ENCODE data around the gene NOP53. TPM values are rescaled to one million over a fixed set of nuclear protein-coding genes. Genes with fewer than 3 reads are reported as not detected.
"Not testable (repeated sequence)": the region's sequence is repeated elsewhere in the genome, so short reads cannot be mapped to it uniquely, and the experiment has no call there.

NOP53 gene
- total RNA-seq, 5 donors from 2014 or later (not counting 1 experiment from before 2014, with no cell fraction given): 832 to 1,046 (median 935) TPM

- whole genome bisulfite sequencing (ENCODE audit: insufficient coverage): 91% methylated on average over 8 of the region's 9 CpGs
- H3K27ac ChIP-seq (ENCODE audit: low read length): no peak overlapping the region
Observed at GRCh38 chr19:47781590-47782262, 36.4 kb downstream of the NOP53 start.

GRCh38 chr19:47786566-47786965 lies 41.2 kb downstream of the NOP53 start:
- CTCF ChIA-PET: no interaction called here
- ATAC-seq (replicated peaks in 1 of 4) (no peak), DNase-seq (no peak)
- 95% methylated on average over 4 of the region's 7 CpGs for WGBS (ENCODE audit: insufficient coverage)
- Histone ChIP-seq H3K9me3 (no peaks in the 10 kb centered on the region), H3K36me3 (ENCODE audit: control insufficient read depth in 2 of 2, extremely low read depth in 1 of 2, insufficient read depth in 1 of 2, low read length in 1 of 2) (peaks cover 9 to 20% of the 10 kb centered on the region in 2 donors), H3K4me3 (ENCODE audit: control insufficient read depth in 1 of 2, extremely low read depth in 1 of 2, low read length in 1 of 2) (no peak overlapping the region), H3K27me3 (replicated peaks in 1 of 2; ENCODE audit: control insufficient read depth in 2 of 2, extremely low read depth in 1 of 2, insufficient read depth in 2 of 2, low read length in 1 of 2) (peaks cover 0 to 9% of the 10 kb centered on the region in 2 experiments), H3K27ac (ENCODE audit: low read length) (no peak overlapping the region), H3K4me1 (ENCODE audit: control insufficient read depth in 1 of 2, extremely low read depth in 1 of 2, insufficient read depth in 2 of 2, low read length in 2 of 2) (peaks cover 0 to 7% of the 10 kb centered on the region in 2 experiments)
- H3K4me3 Mint-ChIP-seq: no peak overlapping the region
- H3K27me3 Mint-ChIP-seq: peaks cover 0 to 3% of the 10 kb centered on the region in 2 donors
- no peaks in the 10 kb centered on the region for H3K9me3 Mint-ChIP-seq
- POLR2A ChIA-PET: interaction anchor here in 1 of 2 donors (0.6 kb wide), 2 partner anchors 190 to 1495 kb away, joined by 3 to 7 read pairs; no protein-coding TSS in a partner anchor
- peaks cover 6 to 19% (median 7%) of the 10 kb centered on the region in 3 donors for H3K4me1 Mint-ChIP-seq
- peaks cover 23% of the 10 kb centered on the region for H3K36me3 Mint-ChIP-seq
- H3K27ac Mint-ChIP-seq: no peak overlapping the region

More at GRCh38 chr19:47781590-47782262, 36.4 kb downstream of the NOP53 start:
- H3K4me1 ChIP-seq (ENCODE audit: control insufficient read depth in 1 of 2, extremely low read depth in 1 of 2, insufficient read depth in 2 of 2, low read length in 2 of 2): peaks cover 0 to 36% of the 10 kb centered on the region in 2 experiments
- no peak for ATAC-seq (replicated peaks in 1 of 4)
- no peaks in the 10 kb centered on the region for H3K27me3 Mint-ChIP-seq
- no peak for DNase-seq
- H3K4me3 ChIP-seq (ENCODE audit: control insufficient read depth in 1 of 2, extremely low read depth in 1 of 2, low read length in 1 of 2): no peak overlapping the region
- H3K36me3 ChIP-seq (ENCODE audit: control insufficient read depth in 2 of 2, extremely low read depth in 1 of 2, insufficient read depth in 1 of 2, low read length in 1 of 2): peaks cover 15 to 28% of the 10 kb centered on the region in 2 donors
- H3K4me1 Mint-ChIP-seq: peaks cover 26 to 38% (median 35%) of the 10 kb centered on the region in 3 donors
- ChIA-PET CTCF (no interaction called here), POLR2A (no interaction called here)
- H3K4me3 Mint-ChIP-seq: no peak overlapping the region
- H3K9me3 ChIP-seq: no peaks in the 10 kb centered on the region
- no peaks in the 10 kb centered on the region for H3K9me3 Mint-ChIP-seq
- peak overlapping the region in 1 of 2 donors; percentile 8 for H3K27ac Mint-ChIP-seq
- no peaks in the 10 kb centered on the region for H3K27me3 ChIP-seq (replicated peaks in 1 of 2; ENCODE audit: control insufficient read depth in 2 of 2, extremely low read depth in 1 of 2, insufficient read depth in 2 of 2, low read length in 1 of 2)
- H3K36me3 Mint-ChIP-seq: peaks cover 33% of the 10 kb centered on the region

GRCh38 chr19:47787307-47787706 lies 42.0 kb downstream of the NOP53 start:
- H3K27ac Mint-ChIP-seq; H3K9me3 ChIP-seq; DNase-seq; CTCF ChIA-PET; H3K4me3 ChIP-seq (ENCODE audit: control insufficient read depth in 1 of 2, extremely low read depth in 1 of 2, low read length in 1 of 2); ATAC-seq (replicated peaks in 1 of 4); H3K27me3 Mint-ChIP-seq; H3K9me3 Mint-ChIP-seq; H3K27ac ChIP-seq (ENCODE audit: low read length); H3K4me1 ChIP-seq (ENCODE audit: control insufficient read depth in 1 of 2, extremely low read depth in 1 of 2, insufficient read depth in 2 of 2, low read length in 2 of 2); H3K27me3 ChIP-seq (replicated peaks in 1 of 2; ENCODE audit: control insufficient read depth in 2 of 2, extremely low read depth in 1 of 2, insufficient read depth in 2 of 2, low read length in 1 of 2); H3K4me3 Mint-ChIP-seq: not testable (repeated sequence)
- peaks cover 7 to 14% of the 10 kb centered on the region in 2 donors for H3K36me3 ChIP-seq (ENCODE audit: control insufficient read depth in 2 of 2, extremely low read depth in 1 of 2, insufficient read depth in 1 of 2, low read length in 1 of 2)
- POLR2A ChIA-PET: interaction anchor here in 1 of 2 donors (0.6 kb wide), 1 partner anchor 1495 kb away, joined by 7 read pairs; no protein-coding TSS in a partner anchor
- Mint-ChIP-seq H3K36me3 (peaks cover 20% of the 10 kb centered on the region), H3K4me1 (peaks cover 4 to 16% (median 5%) of the 10 kb centered on the region in 3 donors)
- WGBS (ENCODE audit: insufficient coverage): 95% methylated on average over 7 of the region's 10 CpGs

- H3K36me3 ChIP-seq (ENCODE audit: control insufficient read depth in 2 of 2, extremely low read depth in 1 of 2, insufficient read depth in 1 of 2, low read length in 1 of 2); H3K27me3 Mint-ChIP-seq; ATAC-seq (replicated peaks in 1 of 4); DNase-seq; H3K27ac ChIP-seq (ENCODE audit: low read length); H3K4me3 ChIP-seq (ENCODE audit: control insufficient read depth in 1 of 2, extremely low read depth in 1 of 2, low read length in 1 of 2); H3K4me1 ChIP-seq (ENCODE audit: control insufficient read depth in 1 of 2, extremely low read depth in 1 of 2, insufficient read depth in 2 of 2, low read length in 2 of 2); H3K27me3 ChIP-seq (replicated peaks in 1 of 2; ENCODE audit: control insufficient read depth in 2 of 2, extremely low read depth in 1 of 2, insufficient read depth in 2 of 2, low read length in 1 of 2); H3K4me3 Mint-ChIP-seq; POLR2A ChIA-PET; H3K9me3 Mint-ChIP-seq; H3K9me3 ChIP-seq; H3K27ac Mint-ChIP-seq; H3K36me3 Mint-ChIP-seq: not testable (repeated sequence)
- CTCF ChIA-PET: interaction anchor here in 1 of 2 donors (0.6 kb wide), 2 partner anchors 25 to 505 kb away, joined by 3 to 4 read pairs; no protein-coding TSS in a partner anchor
- 100% methylated on average over 1 of the region's 13 CpGs for WGBS (ENCODE audit: insufficient coverage)
- H3K4me1 Mint-ChIP-seq: peaks cover 4 to 16% (median 5%) of the 10 kb centered on the region in 3 donors
Observed at GRCh38 chr19:47789811-47790210, 44.5 kb downstream of the NOP53 start.

- no peak overlapping the region for H3K4me3 ChIP-seq (ENCODE audit: control insufficient read depth in 1 of 2, extremely low read depth in 1 of 2, low read length in 1 of 2)
- peaks cover 0 to 7% of the 10 kb centered on the region in 2 experiments for H3K4me1 ChIP-seq (ENCODE audit: control insufficient read depth in 1 of 2, extremely low read depth in 1 of 2, insufficient read depth in 2 of 2, low read length in 2 of 2)
- ChIA-PET CTCF (interaction anchor here in 1 of 2 donors (0.6 to 0.7 kb wide), 2 partner anchors 25 to 266 kb away, joined by 3 to 4 read pairs; no protein-coding TSS in a partner anchor), POLR2A (no interaction called here)
- Mint-ChIP-seq H3K36me3 (peaks cover 2% of the 10 kb centered on the region), H3K4me3 (no peak overlapping the region), H3K9me3 (no peaks in the 10 kb centered on the region), H3K4me1 (peaks cover 4 to 16% (median 5%) of the 10 kb centered on the region in 3 donors), H3K27ac (no peak overlapping the region), H3K27me3 (peaks cover 0 to 4% of the 10 kb centered on the region in 2 donors)
- DNase-seq (peak; percentile 44 to 87 (median 73)), ATAC-seq (replicated peaks in 1 of 4) (peak; percentile 58 to 86 (median 76))
- H3K27ac ChIP-seq (ENCODE audit: low read length): no peak overlapping the region
- no peaks in the 10 kb centered on the region for H3K9me3 ChIP-seq
- WGBS (ENCODE audit: insufficient coverage): no CpG with 5 or more reads among the region's 10 CpGs
- peaks cover 0 to 9% of the 10 kb centered on the region in 2 experiments for H3K27me3 ChIP-seq (replicated peaks in 1 of 2; ENCODE audit: control insufficient read depth in 2 of 2, extremely low read depth in 1 of 2, insufficient read depth in 2 of 2, low read length in 1 of 2)
- H3K36me3 ChIP-seq (ENCODE audit: control insufficient read depth in 2 of 2, extremely low read depth in 1 of 2, insufficient read depth in 1 of 2, low read length in 1 of 2): peaks cover 0 to 4% of the 10 kb centered on the region in 2 donors
Observed at GRCh38 chr19:47790398-47790814, 45.1 kb downstream of the NOP53 start.

- Mint-ChIP-seq H3K9me3 (no peaks in the 10 kb centered on the region), H3K27me3 (peaks cover 0 to 7% of the 10 kb centered on the region in 2 donors), H3K4me1 (peaks cover 4 to 16% (median 5%) of the 10 kb centered on the region in 3 donors), H3K4me3 (no peak overlapping the region), H3K27ac (no peak overlapping the region), H3K36me3 (no peaks in the 10 kb centered on the region)
- H3K27ac ChIP-seq (ENCODE audit: low read length): no peak overlapping the region
- peaks cover 0 to 10% of the 10 kb centered on the region in 2 experiments for H3K27me3 ChIP-seq (replicated peaks in 1 of 2; ENCODE audit: control insufficient read depth in 2 of 2, extremely low read depth in 1 of 2, insufficient read depth in 2 of 2, low read length in 1 of 2)
- ATAC-seq (replicated peaks in 1 of 4) (no peak), DNase-seq (no peak)
- WGBS (ENCODE audit: insufficient coverage): no CpG with 5 or more reads among the region's 1 CpG
- H3K9me3 ChIP-seq: no peaks in the 10 kb centered on the region
- ChIA-PET POLR2A (no interaction called here), CTCF (interaction anchor here in 1 of 2 donors (0.7 kb wide), 1 partner anchor 360 kb away, joined by 3 read pairs; no protein-coding TSS in a partner anchor)
- no peak overlapping the region for H3K4me3 ChIP-seq (ENCODE audit: control insufficient read depth in 1 of 2, extremely low read depth in 1 of 2, low read length in 1 of 2)
- peaks cover 0 to 7% of the 10 kb centered on the region in 2 experiments for H3K4me1 ChIP-seq (ENCODE audit: control insufficient read depth in 1 of 2, extremely low read depth in 1 of 2, insufficient read depth in 2 of 2, low read length in 2 of 2)
- H3K36me3 ChIP-seq (ENCODE audit: control insufficient read depth in 2 of 2, extremely low read depth in 1 of 2, insufficient read depth in 1 of 2, low read length in 1 of 2): no peaks in the 10 kb centered on the region
Observed at GRCh38 chr19:47792616-47793015, 47.3 kb downstream of the NOP53 start.

All from T-cell (primary cell).